Glutamatergic neuron (in vitro differentiated cells): ENCODE results near the gene NDUFS7. TPM values are rescaled to one million over a fixed set of nuclear protein-coding genes. Genes with fewer than 3 reads are reported as not detected.
A peak's percentile ranks its signal among the peaks of the same experiment; 100 is the strongest.

ENCODE experiments used
- DNase-seq: peaks from one replicate; pipeline ENCODE4 v3.0.0; 2022
- H3K27ac Mint-ChIP-seq: one replicate; pipeline ENCODE4 v1.8.0; 2020; ENCODE audit warnings: mild to moderate bottlenecking, mixed read lengths, inconsistent platforms; ENCODE audit not compliant: unreplicated experiment
- H3K27me3 Mint-ChIP-seq: one replicate; pipeline ENCODE4 v1.8.0; 2020; ENCODE audit warnings: mild to moderate bottlenecking, moderate library complexity, mixed read lengths, inconsistent platforms; ENCODE audit not compliant: unreplicated experiment
- H3K36me3 Mint-ChIP-seq: one replicate; pipeline ENCODE4 v1.8.0; 2020; ENCODE audit warnings: mild to moderate bottlenecking, mixed read lengths, inconsistent platforms; ENCODE audit not compliant: unreplicated experiment
- H3K4me1 Mint-ChIP-seq: one replicate; pipeline ENCODE4 v1.8.0; 2020; ENCODE audit warnings: mild to moderate bottlenecking, low read depth, mixed read lengths, inconsistent platforms; ENCODE audit not compliant: unreplicated experiment
- H3K4me3 Mint-ChIP-seq: one replicate; pipeline ENCODE4 v1.8.0; 2020; ENCODE audit warnings: mild to moderate bottlenecking, mixed read lengths, inconsistent platforms; ENCODE audit not compliant: unreplicated experiment
- H3K9me3 Mint-ChIP-seq: one replicate; pipeline ENCODE4 v1.8.0; 2020; ENCODE audit warnings: mild to moderate bottlenecking, moderate library complexity, mixed read lengths, inconsistent platforms; ENCODE audit not compliant: unreplicated experiment
- total RNA-seq: library from RNA; stranded (reverse); fragmentation: NEBNext Ultra II Directional; extraction: Animal tissue kit (Norgen Biotek cat#: 25700); gene quantifications from one replicate; pipeline ENCODE4 v1.2.1, GENCODE V29; 2021; ENCODE audit not compliant: unreplicated experiment
- TF ChIP-seq, protein P1 (sequence below): fragments of 200-600 bp; sonication (generic); IDR thresholded peaks from one replicate; pipeline ENCODE4 v1.5.0; 2021; ENCODE audit not compliant: partially characterized antibody, unreplicated experiment

NDUFS7 gene
- total RNA-seq, 1 donor from 2014 or later: 123 TPM

DNA sequence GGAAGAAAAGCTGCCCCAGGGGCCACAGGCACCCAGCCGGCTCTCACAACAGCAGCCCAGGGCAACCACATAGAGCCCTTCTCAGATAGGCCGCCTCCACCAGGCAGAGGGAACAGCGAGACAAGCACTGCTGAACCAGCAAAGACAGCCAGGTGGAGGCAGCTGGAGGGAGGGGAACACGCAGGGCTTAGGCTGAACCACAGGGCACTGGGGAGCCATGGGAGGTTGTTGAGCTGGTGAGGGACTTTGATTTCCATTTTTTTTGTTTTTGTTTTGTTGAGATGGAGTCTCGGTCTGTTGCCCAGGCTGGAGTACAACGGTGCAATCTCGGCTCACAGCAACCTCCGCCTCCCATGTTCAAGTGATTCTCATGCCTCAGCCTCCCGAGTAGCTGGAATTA lies 14.1 kb downstream of the NDUFS7 start:
- DNase-seq: no peak

DNA sequence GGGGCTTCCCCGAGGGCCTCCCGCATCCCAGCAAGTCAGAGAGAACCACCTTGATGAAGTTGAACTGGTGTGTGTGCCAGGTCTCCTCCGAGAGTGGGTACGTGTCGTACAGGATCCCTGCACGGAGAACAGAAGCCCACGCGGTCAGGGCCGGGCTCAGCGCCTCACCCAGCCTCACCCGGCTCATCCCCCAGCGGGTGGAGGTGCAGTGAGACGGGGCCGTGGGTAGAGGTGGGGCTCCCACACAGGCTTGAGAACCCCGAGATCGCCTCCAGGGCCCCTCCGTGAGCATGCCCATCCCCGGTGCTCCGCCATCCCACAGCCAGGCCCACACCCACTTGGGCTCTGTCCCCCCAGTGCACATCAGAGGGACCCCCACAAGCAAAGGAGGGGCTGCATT lies 15.4 kb downstream of the NDUFS7 start:
- DNase-seq: no peak
- Mint-ChIP-seq H3K4me3 (no peak overlapping the region), H3K27me3 (peaks cover 1% of the 10 kb centered on the region), H3K36me3 (no peaks in the 10 kb centered on the region), H3K9me3 (peaks cover 4% of the 10 kb centered on the region), H3K4me1 (no peaks in the 10 kb centered on the region), H3K27ac (no peak overlapping the region)
- TF ChIP-seq, protein P1, sequence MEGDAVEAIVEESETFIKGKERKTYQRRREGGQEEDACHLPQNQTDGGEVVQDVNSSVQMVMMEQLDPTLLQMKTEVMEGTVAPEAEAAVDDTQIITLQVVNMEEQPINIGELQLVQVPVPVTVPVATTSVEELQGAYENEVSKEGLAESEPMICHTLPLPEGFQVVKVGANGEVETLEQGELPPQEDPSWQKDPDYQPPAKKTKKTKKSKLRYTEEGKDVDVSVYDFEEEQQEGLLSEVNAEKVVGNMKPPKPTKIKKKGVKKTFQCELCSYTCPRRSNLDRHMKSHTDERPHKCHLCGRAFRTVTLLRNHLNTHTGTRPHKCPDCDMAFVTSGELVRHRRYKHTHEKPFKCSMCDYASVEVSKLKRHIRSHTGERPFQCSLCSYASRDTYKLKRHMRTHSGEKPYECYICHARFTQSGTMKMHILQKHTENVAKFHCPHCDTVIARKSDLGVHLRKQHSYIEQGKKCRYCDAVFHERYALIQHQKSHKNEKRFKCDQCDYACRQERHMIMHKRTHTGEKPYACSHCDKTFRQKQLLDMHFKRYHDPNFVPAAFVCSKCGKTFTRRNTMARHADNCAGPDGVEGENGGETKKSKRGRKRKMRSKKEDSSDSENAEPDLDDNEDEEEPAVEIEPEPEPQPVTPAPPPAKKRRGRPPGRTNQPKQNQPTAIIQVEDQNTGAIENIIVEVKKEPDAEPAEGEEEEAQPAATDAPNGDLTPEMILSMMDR: no peak

More for the DNA sequence above, 14.1 kb downstream of the NDUFS7 start:
- Mint-ChIP-seq H3K4me3 (no peak overlapping the region), H3K27ac (no peak overlapping the region), H3K27me3 (peaks cover 1% of the 10 kb centered on the region), H3K9me3 (peaks cover 3% of the 10 kb centered on the region), H3K4me1 (no peaks in the 10 kb centered on the region), H3K36me3 (no peaks in the 10 kb centered on the region)
- TF ChIP-seq, protein P1: no peak

DNA sequence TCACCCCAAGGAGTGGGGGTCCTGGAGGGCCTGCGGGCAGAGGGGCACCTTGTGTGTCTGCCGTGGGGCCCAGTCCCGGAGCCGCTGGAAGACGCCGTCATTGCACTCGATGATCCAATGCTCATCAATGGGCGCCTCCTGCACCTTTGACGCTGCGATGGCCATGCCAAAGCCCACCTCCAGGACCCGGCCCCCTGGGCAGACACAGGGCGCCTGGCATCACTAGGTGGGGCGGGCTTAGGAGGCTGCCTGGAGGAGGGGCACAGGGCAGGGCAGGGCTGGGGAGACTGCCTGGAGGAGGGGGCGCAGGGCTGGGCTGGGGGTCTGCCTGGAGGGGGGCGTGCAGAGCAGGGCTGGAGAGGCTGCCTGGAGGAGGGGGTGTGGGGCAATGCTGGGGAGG lies 16.0 kb downstream of the NDUFS7 start:
- TF ChIP-seq, protein P1: no peak
- Mint-ChIP-seq H3K27me3 (peaks cover 1% of the 10 kb centered on the region), H3K36me3 (no peaks in the 10 kb centered on the region), H3K27ac (no peak overlapping the region), H3K4me1 (no peaks in the 10 kb centered on the region), H3K9me3 (peaks cover 4% of the 10 kb centered on the region), H3K4me3 (no peak overlapping the region)
- no peak for DNase-seq

DNA sequence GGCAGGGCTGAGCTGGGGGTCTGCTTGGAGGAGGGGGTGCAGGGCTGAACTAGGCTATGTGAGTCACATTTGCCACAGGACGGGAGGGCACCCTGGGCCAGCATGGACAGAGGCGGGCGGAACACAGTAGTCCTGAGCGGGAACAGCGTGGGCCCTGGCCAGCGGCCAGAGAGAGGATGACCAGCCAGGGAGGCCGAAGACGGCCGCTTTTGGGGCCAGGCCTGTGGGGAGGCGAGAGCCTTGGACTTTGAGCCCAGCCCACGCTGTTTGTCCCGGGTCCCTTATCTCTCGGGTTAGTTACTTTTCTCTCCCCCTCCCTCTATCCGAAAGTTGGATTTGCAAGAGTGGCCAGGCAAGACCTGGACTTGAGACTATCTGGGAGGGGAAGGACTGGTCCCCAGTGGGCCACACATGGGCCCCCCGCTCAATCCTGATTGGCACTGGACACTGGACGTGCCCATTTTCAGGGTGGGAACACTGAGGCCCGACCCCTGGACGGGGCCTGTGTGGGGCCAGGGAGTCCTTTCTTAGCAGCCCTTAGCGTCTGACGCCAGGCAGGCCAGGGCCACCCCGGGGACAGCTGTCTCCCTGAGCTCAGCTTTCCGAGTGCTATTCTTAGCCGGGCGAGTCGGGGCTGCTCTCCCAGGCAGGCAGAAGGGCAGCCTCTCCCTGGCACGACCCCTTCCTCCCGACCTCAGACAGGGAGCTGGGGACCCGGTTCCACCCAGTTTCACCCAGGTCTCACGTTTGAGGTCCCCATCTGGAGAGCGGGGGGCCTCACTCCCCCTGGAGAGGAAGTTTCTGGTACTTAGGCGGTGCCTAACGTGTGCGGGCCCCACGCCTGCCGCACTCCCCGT lies 16.8 kb downstream of the NDUFS7 start:
- DNase-seq: peak; percentile 51
- Mint-ChIP-seq H3K27me3 (peaks cover 1% of the 10 kb centered on the region), H3K4me3 (peak overlapping the region; percentile 52), H3K36me3 (no peaks in the 10 kb centered on the region), H3K4me1 (no peaks in the 10 kb centered on the region), H3K9me3 (peaks cover 4% of the 10 kb centered on the region), H3K27ac (no peak overlapping the region)
- TF ChIP-seq, protein P1: no peak

DNA sequence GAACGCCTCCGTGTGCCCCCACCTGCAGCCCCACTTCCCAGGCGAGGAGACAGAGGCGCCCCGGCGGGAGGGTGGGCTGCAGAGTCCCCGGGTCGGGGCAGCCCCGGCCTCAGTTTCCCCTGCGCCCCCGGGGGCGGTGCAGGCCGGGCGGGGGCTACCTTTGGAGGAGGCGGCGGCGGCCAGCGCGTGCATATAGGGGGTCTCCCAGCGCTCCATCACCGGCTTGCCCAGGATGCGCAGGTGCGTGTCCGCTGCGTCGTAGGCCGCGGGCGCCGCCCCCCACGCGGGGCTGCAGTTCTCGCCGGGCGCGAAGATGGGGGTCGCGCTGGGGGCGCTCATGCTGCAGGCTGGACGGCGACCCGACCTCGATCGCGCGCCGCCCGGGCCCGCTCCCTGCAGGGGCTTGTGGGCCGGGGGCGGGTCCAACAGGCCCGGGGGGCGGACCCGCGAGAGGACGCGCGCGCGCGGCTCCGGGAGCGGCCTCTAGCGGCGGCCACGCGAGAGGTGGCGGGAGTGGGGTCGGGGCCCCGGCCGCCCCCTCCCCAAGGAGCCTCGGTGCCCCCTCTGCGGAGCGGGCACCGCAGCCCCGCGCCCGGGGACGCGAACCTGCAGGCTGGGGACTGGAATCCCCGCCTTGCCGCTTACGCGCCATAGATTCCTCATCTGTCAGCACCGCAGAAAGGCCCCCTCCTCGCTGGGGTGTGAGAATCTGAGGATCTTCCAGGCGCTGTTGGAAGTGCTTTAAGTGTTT lies 17.6 kb downstream of the NDUFS7 start, which contains the start of gene GAMT:
Gene GAMT, minus strand, starts transcription at position 405 of the 751 bp plus-strand sequence. Its CDS starts 66 bp downstream, at position 339.
- Mint-ChIP-seq H3K9me3 (peaks cover 6% of the 10 kb centered on the region), H3K27ac (no peak within 1 kb of the TSS)

More for the DNA sequence above, 17.6 kb downstream of the NDUFS7 start, which contains the start of gene GAMT:
- no peaks in the 10 kb centered on the region for H3K4me1 Mint-ChIP-seq
- H3K27me3 Mint-ChIP-seq: peaks cover 2% of the 10 kb centered on the region
- TF ChIP-seq, protein P1: no peak
- peak; percentile 61 for DNase-seq
- H3K36me3 Mint-ChIP-seq: no peaks in the 10 kb centered on the region
- peak within 1 kb of the TSS; percentile 61 for H3K4me3 Mint-ChIP-seq
